Measurements from ENCODE around the gene TPRG1L. TPM values are rescaled to one million over a fixed set of nuclear protein-coding genes. Genes with fewer than 3 reads are reported as not detected.

Gene TPRG1L
- total and polyA plus RNA-seq, 8 donors, result 27.3 to 42.9 (median 32.2) TPM

- TF ChIP-seq CTCF (IDR thresholded peaks at IDR 0.05), result no peak
- no peaks in the 10 kb centered on the region for H3K9me3 ChIP-seq
- H3K36me3 ChIP-seq, result no peaks in the 10 kb centered on the region
- DNase-seq (peak in 2 of 4 donors; percentile 26 to 55), ATAC-seq (no peak)
- no peak overlapping the region for H3K4me3 ChIP-seq
- no peak overlapping the region for H3K27ac ChIP-seq
- intact Hi-C loops (cut with DNase I), result no loop called here
- peaks cover 0 to 41% of the 10 kb centered on the region in 2 donors for H3K27me3 ChIP-seq
- H3K4me1 ChIP-seq, result peaks cover 6 to 23% of the 10 kb centered on the region in 2 donors
Observed at GRCh38 chr1:3670823-3671265, 46.0 kb downstream of the TPRG1L start.

GRCh38 chr1:3671371-3672180 is 46.8 kb downstream of the TPRG1L start:
- ATAC-seq (no peak), DNase-seq (peak in 1 of 4 donors; percentile 57)
- H3K4me3 ChIP-seq, result no peak overlapping the region
- no peaks in the 10 kb centered on the region for H3K36me3 ChIP-seq
- no peak for TF ChIP-seq CTCF (IDR thresholded peaks at IDR 0.05)
- peaks cover 6 to 25% of the 10 kb centered on the region in 2 donors for H3K4me1 ChIP-seq
- H3K9me3 ChIP-seq, result no peaks in the 10 kb centered on the region
- H3K27ac ChIP-seq, result no peak overlapping the region
- intact Hi-C loops (cut with DNase I), result no loop called here
- H3K27me3 ChIP-seq, result peaks cover 0 to 41% of the 10 kb centered on the region in 2 donors

- ATAC-seq, result no peak
Observed at GRCh38 chr1:3672231-3672970, 47.6 kb downstream of the TPRG1L start.

GRCh38 chr1:3672971-3673361 is 48.2 kb downstream of the TPRG1L start:
- no peak for TF ChIP-seq CTCF (IDR thresholded peaks at IDR 0.05)
- Histone ChIP-seq H3K4me1 (peaks cover 6 to 34% of the 10 kb centered on the region in 2 donors), H3K4me3 (no peak overlapping the region), H3K9me3 (no peaks in the 10 kb centered on the region), H3K27ac (no peak overlapping the region), H3K36me3 (no peaks in the 10 kb centered on the region), H3K27me3 (peaks cover 0 to 41% of the 10 kb centered on the region in 2 donors)
- intact Hi-C loops (cut with DNase I), result no loop called here
- DNase-seq (peak in 1 of 4 donors; percentile 37), ATAC-seq (no peak)

More at GRCh38 chr1:3672231-3672970, 47.6 kb downstream of the TPRG1L start:
- Histone ChIP-seq H3K27ac (no peak overlapping the region), H3K36me3 (no peaks in the 10 kb centered on the region), H3K4me1 (peaks cover 6 to 34% of the 10 kb centered on the region in 2 donors), H3K4me3 (no peak overlapping the region), H3K27me3 (peaks cover 0 to 41% of the 10 kb centered on the region in 2 donors), H3K9me3 (no peaks in the 10 kb centered on the region)
- intact Hi-C loops (cut with DNase I), result no loop called here
- TF ChIP-seq CTCF (IDR thresholded peaks at IDR 0.05), result no peak
- DNase-seq, result peak in 1 of 4 donors; percentile 50
